T-helper 2 cell treated with Interferon-gamma antibody and Interleukin-4, amounts not matched to agents 5 μg/mL and 100 μg/mL, for 36 hours (primary cell): ENCODE measurements around the gene HNRNPR.
"Not testable (repeated sequence)": the region's sequence is repeated elsewhere in the genome, so short reads cannot be mapped to it uniquely, and the experiment has no call there.

Experiments
- DNase-seq: peaks from one replicate; pipeline ENCODE4 v3.0.0; 2021; ENCODE audit warnings: low spot score
- H3K27ac Mint-ChIP-seq: one replicate; pipeline ENCODE4 v1.8.0; 2021; ENCODE audit warnings: mild to moderate bottlenecking, mixed read lengths
- H3K27me3 Mint-ChIP-seq: one replicate; pipeline ENCODE4 v1.8.0; 2021; ENCODE audit warnings: low read depth, mixed read lengths
- H3K36me3 Mint-ChIP-seq: one replicate; pipeline ENCODE4 v1.8.0; 2021; ENCODE audit warnings: low read depth, mixed read lengths
- H3K4me1 Mint-ChIP-seq: one replicate; pipeline ENCODE4 v1.8.0; 2021; ENCODE audit warnings: low read depth, mixed read lengths
- H3K4me3 Mint-ChIP-seq: one replicate; pipeline ENCODE4 v1.8.0; 2022; ENCODE audit warnings: mild to moderate bottlenecking, moderate library complexity, mixed read lengths
- H3K9me3 Mint-ChIP-seq: one replicate; pipeline ENCODE4 v1.8.0; 2021; ENCODE audit warnings: mixed read lengths

The HNRNPR gene

DNA sequence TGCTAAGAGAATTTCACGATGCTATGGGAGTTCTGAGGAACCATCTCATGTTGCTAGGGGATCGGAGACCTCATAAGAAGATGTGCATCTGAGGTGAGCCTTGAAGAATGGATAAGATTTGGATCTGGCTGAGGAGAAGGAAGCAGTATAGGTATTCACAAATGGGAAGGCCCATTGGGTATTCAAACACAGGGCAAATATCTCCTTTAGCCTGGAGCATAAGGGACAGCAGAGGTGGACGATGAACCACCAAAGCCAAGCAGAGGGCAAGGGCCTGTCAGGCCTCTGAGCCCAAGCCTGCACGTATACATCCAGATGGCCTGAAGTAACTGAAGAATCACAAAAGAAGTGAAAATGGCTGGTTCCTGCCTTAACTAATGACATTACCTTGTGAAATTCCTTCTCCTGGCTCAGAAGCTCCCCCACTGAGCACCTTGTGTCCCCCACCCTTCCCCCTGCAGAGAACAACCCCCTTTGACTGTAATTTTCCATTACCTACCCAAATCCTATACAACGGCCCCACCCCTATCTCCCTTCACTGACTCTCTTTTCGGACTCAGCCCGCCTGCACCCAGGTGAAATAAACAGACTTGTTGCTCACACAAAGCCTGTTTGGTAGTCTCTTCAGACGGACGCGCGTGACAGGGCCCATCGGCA is 30.1 kb upstream of the HNRNPR start:
- DNase-seq, H3K9me3 Mint-ChIP-seq, H3K36me3 Mint-ChIP-seq, H3K27ac Mint-ChIP-seq, H3K4me3 Mint-ChIP-seq, H3K27me3 Mint-ChIP-seq: not testable (repeated sequence)
- H3K4me1 Mint-ChIP-seq: peaks cover 17% of the 10 kb centered on the region

DNA sequence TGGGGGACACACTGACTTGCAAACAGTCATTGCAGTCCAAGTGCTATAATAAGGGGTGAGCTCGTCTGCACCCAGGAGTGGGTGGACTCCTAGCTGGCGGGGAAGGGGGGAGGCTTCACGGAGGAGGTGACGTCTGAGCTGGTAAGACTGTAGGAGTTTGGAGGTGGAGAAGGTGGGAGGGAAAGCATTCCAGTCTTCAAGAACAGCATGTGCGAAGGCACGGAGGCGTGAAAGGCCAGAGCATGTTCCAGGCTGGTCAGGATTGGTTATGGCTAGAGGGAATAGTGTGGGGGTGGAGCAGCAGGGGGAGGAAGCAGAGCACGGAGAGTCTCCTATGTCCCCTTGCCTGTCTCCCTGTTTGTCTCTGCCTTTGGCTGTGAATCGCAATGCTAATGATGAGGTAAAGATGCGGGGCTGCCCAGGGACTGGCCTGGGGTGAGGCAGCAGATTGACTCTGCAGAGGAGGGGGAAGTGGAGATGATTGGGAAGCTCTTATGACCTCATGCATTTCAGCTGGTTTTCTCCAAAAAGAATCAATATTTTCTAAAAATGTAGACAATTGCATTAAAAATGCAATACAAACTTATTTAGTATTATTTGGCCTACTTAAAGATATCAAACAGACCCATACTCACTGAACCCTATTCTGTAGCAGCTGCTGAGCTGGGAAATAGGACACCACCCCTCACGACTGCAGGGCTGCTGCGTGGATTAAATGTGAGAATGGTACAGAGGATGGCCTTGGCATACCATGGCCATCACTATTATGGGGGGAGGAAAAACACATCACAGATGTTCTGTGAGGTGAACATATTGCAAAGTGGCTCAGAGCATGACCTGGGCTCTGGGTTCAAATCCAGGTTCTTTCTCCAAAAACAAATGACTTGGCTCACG is 28.1 kb upstream of the HNRNPR start:
- DNase-seq: no peak
- Mint-ChIP-seq H3K27ac (no peak overlapping the region), H3K4me1 (peaks cover 24% of the 10 kb centered on the region), H3K4me3 (no peak overlapping the region), H3K27me3 (no peaks in the 10 kb centered on the region), H3K36me3 (peaks cover 8% of the 10 kb centered on the region), H3K9me3 (no peaks in the 10 kb centered on the region)

DNA sequence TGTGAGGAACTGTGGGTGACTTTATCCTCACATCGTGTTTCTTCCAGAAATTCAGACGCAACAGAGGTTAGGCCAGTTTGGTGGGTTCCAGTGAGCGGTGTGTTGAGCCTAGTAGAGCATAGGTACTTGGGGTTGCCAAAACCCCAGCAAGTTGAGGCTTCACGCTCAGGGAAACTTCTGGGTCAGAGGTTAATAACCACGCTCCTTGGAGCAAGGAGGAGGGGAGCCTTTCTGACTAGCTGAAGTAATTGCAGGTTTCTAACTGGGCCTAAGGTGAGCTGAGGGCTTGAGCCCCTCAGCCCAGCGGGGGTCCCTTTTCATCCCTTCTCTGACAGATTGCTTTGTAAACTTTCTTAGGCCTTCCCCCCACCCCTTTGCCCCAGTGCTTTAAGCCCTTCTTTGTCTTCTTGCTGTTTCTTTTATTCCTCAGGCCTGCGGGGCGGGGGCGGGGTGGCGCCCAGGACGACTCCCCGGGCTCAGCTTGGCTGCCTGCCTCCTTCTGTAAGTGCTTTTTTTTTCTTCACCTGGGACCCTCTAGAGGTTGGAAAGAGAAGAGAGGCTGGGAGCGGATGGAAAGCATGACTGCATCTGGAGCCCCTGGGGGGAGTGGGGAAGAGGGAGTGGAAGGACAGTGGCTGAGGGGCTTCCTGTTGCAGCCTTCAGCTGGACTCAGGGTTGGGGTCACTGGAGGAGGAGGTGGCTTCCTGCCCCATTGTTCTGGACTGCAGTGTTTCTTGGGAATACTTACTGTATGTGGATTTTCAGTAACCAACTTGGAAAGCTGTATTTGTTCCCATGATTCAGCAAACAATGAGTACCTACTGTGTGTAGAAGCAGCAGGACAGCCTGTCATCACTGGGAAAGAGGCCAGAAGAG is 26.9 kb upstream of the HNRNPR start:
- no peak for DNase-seq
- Mint-ChIP-seq H3K4me1 (peaks cover 29% of the 10 kb centered on the region), H3K27ac (no peak overlapping the region), H3K9me3 (peaks cover 12% of the 10 kb centered on the region), H3K36me3 (peaks cover 21% of the 10 kb centered on the region), H3K4me3 (peak overlapping the region; percentile 42), H3K27me3 (no peaks in the 10 kb centered on the region)

DNA sequence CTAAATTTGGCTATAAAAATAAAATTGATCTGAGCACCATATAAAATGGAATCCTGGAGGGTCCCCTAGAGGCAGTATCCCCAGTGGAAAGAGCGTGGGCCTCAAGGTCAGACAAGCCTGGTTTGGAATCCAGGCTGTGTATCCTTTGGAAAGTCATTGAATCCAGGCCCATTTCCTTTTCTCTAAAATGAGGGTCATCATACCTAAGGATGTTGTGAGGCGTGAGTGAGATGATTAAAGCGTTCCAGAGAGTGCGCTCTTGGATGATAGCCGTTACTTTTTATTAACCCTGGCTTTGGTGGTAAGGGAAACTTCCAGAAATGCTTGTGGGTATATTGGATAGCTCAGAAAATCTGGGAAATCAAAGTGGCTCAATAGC is 26.2 kb upstream of the HNRNPR start:
- Mint-ChIP-seq H3K27me3 (no peaks in the 10 kb centered on the region), H3K4me1 (peaks cover 29% of the 10 kb centered on the region), H3K27ac (no peak overlapping the region), H3K4me3 (peak overlapping the region; percentile 92), H3K36me3 (peaks cover 24% of the 10 kb centered on the region), H3K9me3 (peaks cover 15% of the 10 kb centered on the region)
- no peak for DNase-seq

DNA sequence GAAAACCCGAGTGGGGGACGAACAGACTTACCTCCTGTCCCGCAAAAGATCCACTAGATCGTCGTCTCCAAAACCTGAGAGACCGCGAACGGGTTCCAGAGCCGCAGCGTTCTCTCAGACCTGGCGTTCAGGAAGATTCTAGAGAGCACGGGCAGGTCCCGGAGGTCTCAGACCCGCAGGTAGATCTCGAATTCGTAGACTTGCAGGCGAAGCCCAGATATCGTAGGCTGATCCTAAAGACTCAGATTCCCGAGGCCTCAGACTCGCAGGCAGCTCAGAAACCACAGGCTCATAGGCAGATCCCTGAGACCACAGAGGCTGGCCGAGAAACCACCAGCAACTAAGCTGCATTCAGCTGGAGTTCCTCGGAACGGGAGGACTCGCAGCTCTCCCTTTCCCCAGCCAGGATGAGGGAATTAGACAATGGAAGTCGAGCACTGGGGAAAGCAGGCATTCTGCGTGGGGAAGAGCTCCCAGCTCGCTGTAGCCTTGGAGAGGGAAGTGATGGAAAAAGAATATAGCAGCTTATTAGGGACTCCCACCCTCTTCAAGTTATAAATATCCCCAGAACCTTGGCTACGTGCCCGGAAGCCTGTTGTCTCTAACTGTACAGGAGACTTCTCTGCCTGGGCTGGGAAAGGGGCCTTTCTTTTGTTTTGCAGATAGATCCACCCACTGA is 25.4 kb upstream of the HNRNPR start, which contains the start of gene ZNF436:
Gene ZNF436, minus strand, starts transcription at position 502 of the 679 bp plus-strand sequence. CDS start 1,831 bp downstream, outside the sequence.
- peak within 1 kb of the TSS; percentile 95 for H3K27ac Mint-ChIP-seq
- peaks cover 29% of the 10 kb centered on the region for H3K36me3 Mint-ChIP-seq
- H3K4me1 Mint-ChIP-seq: peaks cover 29% of the 10 kb centered on the region
- H3K9me3 Mint-ChIP-seq: peaks cover 18% of the 10 kb centered on the region
- DNase-seq: peak; percentile 10
- H3K4me3 Mint-ChIP-seq: peak within 1 kb of the TSS; percentile 92
- no peaks in the 10 kb centered on the region for H3K27me3 Mint-ChIP-seq

DNA sequence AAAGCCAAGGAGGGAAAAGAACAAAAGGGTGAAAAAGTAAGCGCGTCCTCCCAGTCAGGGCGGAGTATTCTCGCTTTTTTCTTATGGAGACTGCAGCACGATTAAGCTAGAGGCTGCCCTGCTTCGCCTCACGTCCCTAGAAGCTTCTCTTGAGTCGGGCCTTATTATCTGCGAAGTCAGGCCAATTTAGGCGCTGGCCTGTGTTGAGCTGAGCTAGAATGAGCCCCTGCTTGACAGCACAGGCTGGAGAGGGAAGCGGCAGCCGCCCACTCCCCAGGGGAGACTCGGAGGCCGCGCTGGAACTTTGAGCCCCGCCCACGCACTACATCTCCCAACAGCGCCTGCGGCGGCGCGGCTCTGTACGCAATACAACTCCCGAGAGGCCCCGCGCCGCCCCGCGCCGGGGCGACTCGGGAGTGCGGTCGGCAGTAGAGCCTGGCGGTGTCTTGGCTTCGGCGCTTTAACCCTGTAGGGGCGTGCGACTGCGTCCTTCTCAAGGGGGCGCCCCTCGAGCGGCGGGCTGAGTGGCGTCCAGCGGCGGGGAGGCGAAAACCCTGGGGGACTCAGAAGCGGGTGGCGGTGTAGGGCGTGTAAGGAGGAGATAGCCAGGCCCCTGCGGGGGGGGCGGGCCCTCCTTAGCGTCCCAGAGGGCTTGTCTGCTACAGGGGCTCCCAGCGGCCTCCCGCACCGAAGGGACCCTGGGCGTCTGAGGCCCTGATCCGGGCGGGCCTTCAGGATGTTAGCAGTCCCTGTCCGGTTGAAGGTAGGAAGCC is 24.7 kb upstream of the HNRNPR start:
- H3K27me3 Mint-ChIP-seq: no peaks in the 10 kb centered on the region
- H3K4me3 Mint-ChIP-seq: peak overlapping the region; percentile 92
- DNase-seq: peak; percentile 92
- H3K36me3 Mint-ChIP-seq: peaks cover 37% of the 10 kb centered on the region
- H3K9me3 Mint-ChIP-seq: peaks cover 21% of the 10 kb centered on the region
- H3K27ac Mint-ChIP-seq: peak overlapping the region; percentile 95
- H3K4me1 Mint-ChIP-seq: peaks cover 29% of the 10 kb centered on the region

DNA sequence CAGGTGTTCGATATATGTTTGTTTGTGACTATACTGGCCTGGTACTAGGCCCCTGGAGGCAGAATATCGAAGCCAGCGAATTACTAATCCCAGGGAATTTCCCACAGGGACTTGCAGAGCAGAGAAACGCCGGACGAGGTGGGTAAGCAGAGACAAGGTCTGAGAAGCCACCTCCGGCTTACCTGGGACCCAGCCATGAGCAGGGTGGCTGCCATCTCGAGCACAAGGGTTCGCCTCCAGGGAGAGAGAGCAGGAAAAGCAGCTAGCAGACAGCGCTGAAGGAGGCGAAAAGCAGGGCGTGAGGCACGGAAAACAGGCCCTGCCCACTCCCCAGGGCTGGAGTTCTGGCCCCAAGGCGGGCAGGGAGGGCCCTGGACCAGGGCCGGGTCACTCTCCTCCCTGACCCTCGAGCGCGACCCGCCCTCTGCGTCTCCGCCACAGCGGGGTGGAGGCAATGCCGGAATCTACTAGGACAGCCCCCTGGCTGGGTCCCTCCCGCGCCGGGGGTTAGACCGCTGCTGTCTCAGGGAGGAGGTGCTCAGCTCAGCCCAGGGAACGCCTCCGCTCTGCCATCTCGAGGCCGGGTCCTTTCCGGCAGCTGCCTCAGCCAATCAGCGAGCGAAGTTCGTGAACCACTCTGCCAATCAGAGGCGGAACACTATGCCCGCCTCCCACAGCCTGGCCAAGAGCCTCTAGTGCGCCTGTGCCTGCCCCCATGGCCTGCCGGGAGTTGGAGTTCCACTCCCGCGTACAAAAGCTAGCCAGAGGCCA is 23.9 kb upstream of the HNRNPR start:
- peaks cover 29% of the 10 kb centered on the region for H3K4me1 Mint-ChIP-seq
- H3K9me3 Mint-ChIP-seq: peaks cover 28% of the 10 kb centered on the region
- H3K36me3 Mint-ChIP-seq: peaks cover 44% of the 10 kb centered on the region
- peak overlapping the region; percentile 92 for H3K4me3 Mint-ChIP-seq
- H3K27ac Mint-ChIP-seq: peak overlapping the region; percentile 95
- no peaks in the 10 kb centered on the region for H3K27me3 Mint-ChIP-seq
- DNase-seq: peak; percentile 99

DNA sequence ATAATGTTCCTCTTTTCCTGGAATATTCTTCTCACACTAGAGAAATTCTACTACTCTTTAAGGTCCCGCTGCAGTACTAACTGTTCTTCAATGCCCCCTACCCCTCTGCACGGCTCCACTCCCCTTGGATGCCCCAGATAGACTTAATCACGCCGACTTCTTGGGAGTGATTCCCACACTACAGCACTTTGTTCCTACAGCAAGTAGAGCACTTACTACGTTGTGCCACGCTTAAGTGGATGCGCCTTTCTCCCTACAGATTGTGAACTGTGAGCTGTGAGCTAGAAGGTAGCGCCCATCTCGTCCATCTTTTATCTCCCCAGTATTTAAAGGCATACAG is 23.3 kb upstream of the HNRNPR start:
- DNase-seq: no peak
- Mint-ChIP-seq H3K4me1 (peaks cover 28% of the 10 kb centered on the region), H3K27ac (peak overlapping the region; percentile 95), H3K27me3 (no peaks in the 10 kb centered on the region), H3K9me3 (peaks cover 34% of the 10 kb centered on the region), H3K4me3 (peak overlapping the region; percentile 92), H3K36me3 (peaks cover 50% of the 10 kb centered on the region)

DNA sequence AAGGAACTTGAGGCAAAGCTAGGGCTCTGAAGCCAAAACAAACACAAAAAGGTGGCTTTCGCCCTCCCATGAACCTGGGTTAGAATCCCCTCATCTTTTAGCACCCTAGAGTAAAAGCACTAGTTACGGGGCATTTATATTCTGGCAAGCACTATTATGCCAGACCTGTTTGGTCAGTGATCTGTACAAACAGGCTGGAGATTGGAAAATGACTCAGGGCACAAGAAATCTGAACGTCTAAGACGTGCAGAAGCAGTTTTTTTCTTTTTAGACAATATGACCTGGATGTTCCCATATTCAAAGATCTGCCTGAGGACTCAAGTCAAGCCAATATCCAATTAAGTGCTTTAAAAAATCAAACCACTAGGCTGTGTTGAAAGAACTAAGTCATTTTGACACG is 22.5 kb upstream of the HNRNPR start:
- Mint-ChIP-seq H3K4me3 (peak overlapping the region; percentile 92), H3K27ac (no peak overlapping the region), H3K27me3 (no peaks in the 10 kb centered on the region), H3K9me3 (peaks cover 40% of the 10 kb centered on the region), H3K4me1 (peaks cover 28% of the 10 kb centered on the region), H3K36me3 (peaks cover 56% of the 10 kb centered on the region)
- no peak for DNase-seq

DNA sequence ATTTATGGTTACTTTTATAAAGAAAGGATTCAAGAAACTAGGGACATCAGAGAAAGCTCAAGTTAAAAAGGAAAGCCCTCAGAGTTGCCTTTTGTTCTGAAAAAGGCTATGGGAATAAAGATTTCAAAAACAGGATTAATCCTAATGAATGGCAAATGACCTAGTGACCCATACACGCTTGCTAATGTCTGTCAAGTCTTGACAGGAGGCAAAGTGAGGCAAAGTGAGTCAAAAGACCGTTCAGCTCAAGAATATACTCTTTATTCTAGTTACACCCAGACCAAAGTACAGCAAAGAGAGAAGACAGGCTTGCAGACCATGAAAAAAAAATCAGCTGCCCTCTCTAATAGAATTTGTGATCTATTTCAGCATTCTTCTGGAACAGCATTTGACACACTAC is 22.1 kb upstream of the HNRNPR start:
- Mint-ChIP-seq H3K27me3 (no peaks in the 10 kb centered on the region), H3K36me3 (peaks cover 60% of the 10 kb centered on the region), H3K4me1 (peaks cover 28% of the 10 kb centered on the region), H3K9me3 (peaks cover 45% of the 10 kb centered on the region), H3K4me3 (peak overlapping the region; percentile 92), H3K27ac (no peak overlapping the region)
- DNase-seq: no peak

DNA sequence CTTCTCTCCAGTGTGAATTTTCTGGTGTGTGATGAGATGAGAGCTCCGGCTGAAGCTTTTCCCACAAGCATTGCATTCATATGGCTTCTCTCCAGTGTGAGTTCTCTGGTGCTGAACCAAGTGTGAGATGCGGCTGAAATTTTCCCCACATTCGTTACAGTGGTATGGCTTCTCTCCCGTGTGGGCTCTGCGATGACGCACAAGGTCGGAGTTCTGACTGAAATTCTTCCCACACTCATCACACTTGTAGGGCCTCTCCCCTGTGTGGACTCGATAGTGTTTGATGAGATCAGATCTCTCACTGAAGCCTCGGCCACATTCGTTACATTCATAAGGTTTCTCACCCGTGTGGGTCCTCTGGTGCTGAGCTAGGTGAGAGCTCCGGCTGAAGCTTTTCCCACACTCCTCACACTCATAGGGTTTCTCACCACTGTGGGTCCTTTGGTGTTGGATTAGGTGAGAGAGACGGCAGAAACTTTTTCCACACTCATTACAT is 18.2 kb upstream of the HNRNPR start:
- Mint-ChIP-seq H3K27me3 (no peaks in the 10 kb centered on the region), H3K4me1 (peaks cover 6% of the 10 kb centered on the region), H3K36me3 (peaks cover 76% of the 10 kb centered on the region), H3K27ac (no peak overlapping the region), H3K4me3 (no peak overlapping the region), H3K9me3 (peaks cover 79% of the 10 kb centered on the region)
- DNase-seq: no peak

DNA sequence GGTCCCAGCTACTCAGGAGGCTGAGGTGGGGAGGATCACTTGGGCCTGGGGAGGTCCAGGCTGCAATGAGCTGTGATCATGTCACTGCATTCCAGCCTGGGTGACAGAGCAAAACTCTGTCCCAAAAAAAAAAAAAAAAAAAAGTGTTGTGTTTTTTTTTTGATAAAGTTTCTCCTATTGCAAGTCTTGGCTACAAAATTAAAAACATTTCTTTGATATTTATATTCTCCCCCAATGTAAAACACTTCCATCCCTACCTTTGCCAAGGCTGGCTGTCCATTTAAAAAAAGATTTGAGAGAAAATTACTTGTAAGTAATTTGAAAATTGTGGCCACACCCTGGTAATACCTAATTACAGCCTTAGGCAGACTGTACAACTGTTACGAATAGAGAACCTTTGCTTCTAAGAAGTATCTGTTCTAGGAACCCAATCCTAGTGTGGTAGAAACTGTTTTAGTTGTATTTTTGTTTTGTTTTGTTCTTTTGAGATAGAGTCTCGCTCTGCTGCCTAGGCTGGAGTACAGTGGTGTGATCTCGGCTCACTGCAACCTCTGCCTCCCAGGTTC is 14.3 kb upstream of the HNRNPR start:
- Mint-ChIP-seq H3K27ac (no peak overlapping the region), H3K36me3 (peaks cover 50% of the 10 kb centered on the region), H3K27me3 (no peaks in the 10 kb centered on the region), H3K4me3 (no peak overlapping the region), H3K9me3 (peaks cover 66% of the 10 kb centered on the region), H3K4me1 (peaks cover 4% of the 10 kb centered on the region)
- DNase-seq: no peak
